GM18951 (cell line): ENCODE measurements around the gene YWHAB.

Source experiments
- POLR2A ChIP-seq: IDR thresholded peaks from 4 replicates; pipeline ENCODE4 v1.6.1; 2011; ENCODE audit warnings: mild to moderate bottlenecking; ENCODE audit not compliant: insufficient read length, insufficient read depth; ENCODE audit errors: extremely low read depth
- in situ Hi-C: fragments of 300-500 bp; cut with MboI; formaldehyde crosslinking; loops from one replicate; pipeline ENCODE4 v1.12.0; 2022; ENCODE audit warnings: low sequenced_read_pairs, mixed read lengths, inconsistent platforms; ENCODE audit not compliant: unreplicated experiment

Gene YWHAB

DNA sequence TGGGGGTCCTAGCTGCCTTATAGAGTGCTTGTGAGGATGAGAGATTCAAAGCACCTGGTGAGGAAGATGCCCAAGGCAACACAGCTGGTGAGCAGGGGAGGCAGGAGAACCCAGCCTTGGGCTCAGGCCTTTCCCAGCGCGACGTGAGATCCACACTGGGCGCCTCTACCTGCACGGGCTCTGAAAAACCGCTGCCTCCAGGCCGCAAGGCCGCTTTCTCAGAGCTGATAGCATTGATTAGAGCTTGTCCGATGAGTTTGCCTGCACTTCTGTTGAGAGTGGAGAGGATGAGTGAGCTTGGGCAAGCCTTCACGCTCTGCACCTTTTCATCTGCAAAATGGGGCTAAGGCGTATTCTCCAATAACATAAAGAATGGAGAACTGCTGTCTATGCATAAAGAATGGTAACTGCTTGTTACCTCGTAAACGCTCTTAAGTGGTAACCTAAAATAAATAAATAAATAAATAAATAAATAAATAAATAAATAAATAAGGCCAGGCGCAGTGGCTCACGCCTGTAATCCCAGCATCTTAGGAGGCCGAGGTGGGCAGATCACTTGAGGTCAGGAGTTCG, 25.3 kb downstream of the YWHAB start:
- in situ Hi-C loops = no loop called here
- TF ChIP-seq POLR2A = no peak

GRCh38 chr20:44911264-44911921, 25.9 kb downstream of the YWHAB start:
- in situ Hi-C loops = no loop called here
- no peak for TF ChIP-seq POLR2A

GRCh38 chr20:44912189-44912588, 26.7 kb downstream of the YWHAB start:
- no peak for TF ChIP-seq POLR2A
- in situ Hi-C loops = no loop called here

DNA sequence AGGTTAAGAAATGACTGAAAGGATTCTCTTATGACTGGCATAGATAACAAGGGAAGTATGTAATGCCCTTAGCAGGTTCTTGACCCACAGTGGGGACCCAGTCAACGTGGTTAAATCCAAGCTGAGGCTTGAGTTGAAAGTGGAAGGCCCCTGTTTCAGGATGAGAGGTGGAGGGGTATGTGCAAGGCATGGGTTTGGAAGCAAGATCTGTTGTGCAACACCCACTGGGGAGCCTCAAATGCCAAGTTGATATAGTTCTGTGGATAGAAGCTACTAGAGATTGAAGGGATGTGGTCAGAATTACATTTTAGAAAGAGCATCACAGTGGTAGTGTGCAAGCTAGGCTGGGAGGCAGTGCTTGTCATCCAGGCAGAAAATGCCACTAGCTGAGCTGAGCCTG, 29.4 kb downstream of the YWHAB start:
- in situ Hi-C loops = no loop called here
- no peak for TF ChIP-seq POLR2A

GRCh38 chr20:44916586-44916985, 31.1 kb downstream of the YWHAB start:
- TF ChIP-seq POLR2A = no peak
- in situ Hi-C loops = no loop called here

- in situ Hi-C loops = no loop called here
- TF ChIP-seq POLR2A = no peak
Measured at GRCh38 chr20:44917399-44917798, 31.9 kb downstream of the YWHAB start.

DNA sequence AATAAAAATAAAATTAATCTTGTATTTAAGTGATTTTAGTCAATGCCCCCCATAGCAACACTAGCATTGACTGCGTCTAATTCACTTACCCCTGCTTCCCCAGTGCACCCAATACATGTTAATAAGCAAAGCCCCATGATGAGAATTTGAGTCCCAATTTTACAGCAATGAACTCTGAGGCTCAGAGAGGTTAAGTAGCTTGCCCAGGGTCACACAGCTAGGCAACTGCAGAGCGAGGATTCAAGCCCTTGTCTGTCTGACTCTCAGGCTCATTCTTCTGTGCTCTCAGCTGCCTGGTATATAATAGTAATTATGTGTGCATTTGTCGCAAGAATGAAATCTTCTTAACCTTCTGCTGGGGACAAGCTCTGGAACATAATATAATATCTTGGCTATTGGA, 32.8 kb downstream of the YWHAB start:
- in situ Hi-C loops = no loop called here
- TF ChIP-seq POLR2A = no peak

DNA sequence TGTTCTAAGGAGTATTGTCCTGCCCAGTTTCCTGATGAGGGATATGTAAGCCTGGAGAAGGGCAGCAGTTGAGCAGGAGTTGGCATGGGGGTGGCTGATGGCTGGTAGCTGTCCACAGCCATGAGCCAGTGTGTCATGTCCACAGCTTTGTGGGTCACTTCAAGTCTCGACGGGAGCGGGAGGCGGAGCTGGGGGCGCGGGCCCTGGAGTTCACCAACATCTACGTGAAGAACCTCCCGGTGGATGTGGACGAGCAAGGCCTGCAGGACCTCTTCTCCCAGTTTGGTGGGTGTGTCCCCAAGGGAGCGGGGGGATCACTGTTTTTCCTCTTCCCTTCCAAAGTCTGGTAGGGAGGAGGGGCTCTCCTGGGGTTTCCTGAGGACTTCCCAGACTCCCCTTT, 33.3 kb downstream of the YWHAB start:
- no peak for TF ChIP-seq POLR2A
- in situ Hi-C loops = no loop called here

- no peak for TF ChIP-seq POLR2A
Measured at GRCh38 chr20:44921447-44921846, 35.9 kb downstream of the YWHAB start.

DNA sequence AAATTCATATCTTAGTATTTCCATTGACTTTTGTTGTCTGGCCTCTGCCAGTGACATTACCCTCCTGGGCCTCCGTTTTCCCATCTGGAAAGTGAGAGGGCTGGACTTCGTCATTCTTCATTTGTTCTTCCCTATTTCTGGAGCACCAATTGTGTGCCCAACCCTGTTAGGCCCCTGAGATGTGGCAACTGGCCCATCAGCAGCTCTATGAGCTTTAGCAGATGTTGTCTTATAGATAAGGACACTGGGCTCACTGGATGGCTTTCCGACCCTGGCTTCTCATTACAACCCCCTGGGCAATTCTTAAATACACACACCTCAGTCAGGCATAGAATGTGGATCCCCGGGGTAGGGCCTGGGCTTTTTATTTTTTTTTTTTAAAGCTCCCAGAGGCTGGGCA, 39.0 kb downstream of the YWHAB start:
- no peak for TF ChIP-seq POLR2A
- in situ Hi-C loops = loop anchor here (10.0 kb wide), 1 partner anchor 180 kb away; the partner anchor contains the start of gene KCNS1

More at GRCh38 chr20:44921447-44921846, 35.9 kb downstream of the YWHAB start:
- in situ Hi-C loops = loop anchor here (10.0 kb wide), 1 partner anchor 183 kb away; the partner anchor contains the start of gene KCNS1

DNA sequence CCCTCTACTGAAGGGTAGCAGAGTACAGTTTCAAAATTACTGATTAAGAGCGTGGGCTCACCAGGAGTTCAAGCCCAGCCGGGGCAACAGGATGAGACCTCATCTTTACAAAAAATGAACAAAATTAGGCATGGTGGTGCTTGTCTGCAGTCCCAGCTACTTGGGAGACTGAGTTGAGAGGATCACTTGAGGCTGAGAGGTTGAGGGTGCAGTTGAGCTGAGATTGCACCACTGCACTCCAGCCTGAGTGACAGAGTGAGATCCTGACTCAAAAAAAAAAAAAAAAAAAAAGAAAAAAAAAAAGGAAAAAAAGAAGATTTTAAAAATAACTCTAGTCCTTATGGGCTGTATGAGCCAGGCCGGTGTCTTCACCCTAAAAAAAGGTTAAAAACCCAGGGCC, 43.1 kb downstream of the YWHAB start:
- in situ Hi-C loops = loop anchor here (10.0 kb wide), 1 partner anchor 176 kb away; the partner anchor contains the start of gene KCNS1
- no peak for TF ChIP-seq POLR2A

GRCh38 chr20:44930517-44931168, 45.1 kb downstream of the YWHAB start:
- TF ChIP-seq POLR2A = no peak
- in situ Hi-C loops = no loop called here

GRCh38 chr20:44931911-44932310, 46.4 kb downstream of the YWHAB start:
- in situ Hi-C loops = no loop called here
- TF ChIP-seq POLR2A = no peak

DNA sequence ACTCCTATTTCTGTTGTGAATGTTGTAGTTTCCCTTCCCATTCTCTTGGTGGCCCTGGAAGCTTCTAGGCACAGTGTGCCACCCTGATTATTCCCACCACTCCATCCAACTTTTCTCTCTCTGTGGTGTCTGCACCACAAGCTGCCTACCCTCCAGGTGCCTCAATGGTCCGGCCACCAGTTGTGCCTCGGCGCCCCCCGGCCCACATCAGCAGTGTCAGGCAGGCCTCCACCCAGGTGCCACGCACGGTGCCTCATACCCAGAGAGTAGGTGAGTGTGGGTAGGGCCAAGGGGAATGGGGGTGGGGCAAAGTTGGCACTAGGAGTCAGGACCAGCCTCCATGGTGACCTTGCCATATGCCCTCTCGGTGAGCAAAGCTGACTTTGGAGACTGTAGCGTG, 47.4 kb downstream of the YWHAB start:
- no peak for TF ChIP-seq POLR2A
- in situ Hi-C loops = no loop called here
